ENCODE results near the gene HBM. TPM values are rescaled to one million over a fixed set of nuclear protein-coding genes. Genes with fewer than 3 reads are reported as not detected.

The HBM gene
- total RNA-seq, 1 donor from 2014 or later = not detected

GRCh38 chr16:180681-181564 lies 15.1 kb downstream of the HBM start:
- Mint-ChIP-seq H3K4me1 (ENCODE audit: unreplicated experiment) (no peaks in the 10 kb centered on the region), H3K4me3 (ENCODE audit: unreplicated experiment) (no peak overlapping the region), H3K27me3 (ENCODE audit: unreplicated experiment) (peaks cover 13% of the 10 kb centered on the region), H3K36me3 (ENCODE audit: low read depth, unreplicated experiment) (peaks cover 8% of the 10 kb centered on the region), H3K9me3 (ENCODE audit: unreplicated experiment) (no peaks in the 10 kb centered on the region), H3K27ac (ENCODE audit: unreplicated experiment) (no peak overlapping the region)
- TF ChIP-seq, protein P1, sequence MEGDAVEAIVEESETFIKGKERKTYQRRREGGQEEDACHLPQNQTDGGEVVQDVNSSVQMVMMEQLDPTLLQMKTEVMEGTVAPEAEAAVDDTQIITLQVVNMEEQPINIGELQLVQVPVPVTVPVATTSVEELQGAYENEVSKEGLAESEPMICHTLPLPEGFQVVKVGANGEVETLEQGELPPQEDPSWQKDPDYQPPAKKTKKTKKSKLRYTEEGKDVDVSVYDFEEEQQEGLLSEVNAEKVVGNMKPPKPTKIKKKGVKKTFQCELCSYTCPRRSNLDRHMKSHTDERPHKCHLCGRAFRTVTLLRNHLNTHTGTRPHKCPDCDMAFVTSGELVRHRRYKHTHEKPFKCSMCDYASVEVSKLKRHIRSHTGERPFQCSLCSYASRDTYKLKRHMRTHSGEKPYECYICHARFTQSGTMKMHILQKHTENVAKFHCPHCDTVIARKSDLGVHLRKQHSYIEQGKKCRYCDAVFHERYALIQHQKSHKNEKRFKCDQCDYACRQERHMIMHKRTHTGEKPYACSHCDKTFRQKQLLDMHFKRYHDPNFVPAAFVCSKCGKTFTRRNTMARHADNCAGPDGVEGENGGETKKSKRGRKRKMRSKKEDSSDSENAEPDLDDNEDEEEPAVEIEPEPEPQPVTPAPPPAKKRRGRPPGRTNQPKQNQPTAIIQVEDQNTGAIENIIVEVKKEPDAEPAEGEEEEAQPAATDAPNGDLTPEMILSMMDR (IDR thresholded peaks at IDR 0.05; ENCODE audit: unreplicated experiment) = no peak
- peak; percentile 88 for DNase-seq (ENCODE audit: low spot score)

GRCh38 chr16:181565-182021 lies 15.8 kb downstream of the HBM start:
- Mint-ChIP-seq H3K27me3 (ENCODE audit: unreplicated experiment) (peaks cover 13% of the 10 kb centered on the region), H3K36me3 (ENCODE audit: low read depth, unreplicated experiment) (peaks cover 8% of the 10 kb centered on the region), H3K27ac (ENCODE audit: unreplicated experiment) (no peak overlapping the region), H3K4me3 (ENCODE audit: unreplicated experiment) (no peak overlapping the region), H3K4me1 (ENCODE audit: unreplicated experiment) (no peaks in the 10 kb centered on the region), H3K9me3 (ENCODE audit: unreplicated experiment) (no peaks in the 10 kb centered on the region)
- no peak for DNase-seq (ENCODE audit: low spot score)
- TF ChIP-seq, protein P1 (IDR thresholded peaks at IDR 0.05; ENCODE audit: unreplicated experiment) = peak; percentile 99

- Mint-ChIP-seq H3K4me3 (ENCODE audit: unreplicated experiment) (no peak overlapping the region), H3K9me3 (ENCODE audit: unreplicated experiment) (no peaks in the 10 kb centered on the region), H3K27ac (ENCODE audit: unreplicated experiment) (no peak overlapping the region)
These were observed 17.2 kb downstream of the HBM start for GRCh38 chr16:183005-183404.

GRCh38 chr16:185213-185612 lies 19.4 kb downstream of the HBM start:
- no peaks in the 10 kb centered on the region for H3K9me3 Mint-ChIP-seq (ENCODE audit: unreplicated experiment)
- no peak for DNase-seq (ENCODE audit: low spot score)
- H3K27ac Mint-ChIP-seq (ENCODE audit: unreplicated experiment) = no peak overlapping the region
- no peaks in the 10 kb centered on the region for H3K4me1 Mint-ChIP-seq (ENCODE audit: unreplicated experiment)
- H3K27me3 Mint-ChIP-seq (ENCODE audit: unreplicated experiment) = no peaks in the 10 kb centered on the region
- H3K36me3 Mint-ChIP-seq (ENCODE audit: low read depth, unreplicated experiment) = peaks cover 26% of the 10 kb centered on the region
- peak overlapping the region; percentile 51 for H3K4me3 Mint-ChIP-seq (ENCODE audit: unreplicated experiment)
- TF ChIP-seq, protein P1 (IDR thresholded peaks at IDR 0.05; ENCODE audit: unreplicated experiment) = no peak

More at GRCh38 chr16:183005-183404, 17.2 kb downstream of the HBM start:
- peaks cover 7% of the 10 kb centered on the region for H3K27me3 Mint-ChIP-seq (ENCODE audit: unreplicated experiment)
- DNase-seq (ENCODE audit: low spot score) = no peak
- TF ChIP-seq, protein P1 (IDR thresholded peaks at IDR 0.05; ENCODE audit: unreplicated experiment) = no peak
- H3K4me1 Mint-ChIP-seq (ENCODE audit: unreplicated experiment) = no peaks in the 10 kb centered on the region
- peaks cover 8% of the 10 kb centered on the region for H3K36me3 Mint-ChIP-seq (ENCODE audit: low read depth, unreplicated experiment)

- H3K4me1 Mint-ChIP-seq (ENCODE audit: unreplicated experiment) = no peaks in the 10 kb centered on the region
- peaks cover 29% of the 10 kb centered on the region for H3K36me3 Mint-ChIP-seq (ENCODE audit: low read depth, unreplicated experiment)
- no peaks in the 10 kb centered on the region for H3K9me3 Mint-ChIP-seq (ENCODE audit: unreplicated experiment)
- no peak overlapping the region for H3K4me3 Mint-ChIP-seq (ENCODE audit: unreplicated experiment)
- H3K27me3 Mint-ChIP-seq (ENCODE audit: unreplicated experiment) = no peaks in the 10 kb centered on the region
- TF ChIP-seq, protein P1 (IDR thresholded peaks at IDR 0.05; ENCODE audit: unreplicated experiment) = no peak
- H3K27ac Mint-ChIP-seq (ENCODE audit: unreplicated experiment) = no peak overlapping the region
- no peak for DNase-seq (ENCODE audit: low spot score)
These were observed 19.9 kb downstream of the HBM start for GRCh38 chr16:185691-186090.

Measured in endothelial cell (in vitro differentiated cells).